Neural progenitor cell (in vitro differentiated cells): ENCODE measurements around the gene TRIM40.

Source experiments
- CTCF ChIP-seq: fragments of 200-600 bp; sonication (generic); IDR thresholded peaks from 2 replicates; pipeline ENCODE4 v1.5.1; 2017; ENCODE audit warnings: antibody characterized with exemption, mild to moderate bottlenecking
- EZH2 ChIP-seq: fragments of 200-600 bp; sonication (generic); IDR thresholded peaks from 2 replicates; pipeline ENCODE4 v1.6.1; 2017; ENCODE audit warnings: antibody characterized with exemption, mild to moderate bottlenecking, moderate library complexity
- EZH2phosphoT487 ChIP-seq: fragments of 200-600 bp; sonication (generic); IDR thresholded peaks from 2 replicates; pipeline ENCODE4 v1.6.1; 2017; ENCODE audit warnings: antibody characterized with exemption

GRCh38 chr6:30160008-30160784 is 24.3 kb downstream of the TRIM40 start:
- no peak for TF ChIP-seq CTCF
- TF ChIP-seq EZH2phosphoT487: no peak
- TF ChIP-seq EZH2: no peak
